Measurements from ENCODE around the gene CUL7.
"Not testable (repeated sequence)": the region's sequence is repeated elsewhere in the genome, so short reads cannot be mapped to it uniquely, and the experiment has no call there.

Gene CUL7

GRCh38 chr6:43053545-43054205 is at the start of gene CUL7:
Gene CUL7 (minus strand): TSS chr6:43053851. CDS start chr6:43052788, 1,063 bp downstream.
- DNase-seq (ENCODE audit: low read depth in 2 of 2), result peak; percentile 83 to 85

DNA sequence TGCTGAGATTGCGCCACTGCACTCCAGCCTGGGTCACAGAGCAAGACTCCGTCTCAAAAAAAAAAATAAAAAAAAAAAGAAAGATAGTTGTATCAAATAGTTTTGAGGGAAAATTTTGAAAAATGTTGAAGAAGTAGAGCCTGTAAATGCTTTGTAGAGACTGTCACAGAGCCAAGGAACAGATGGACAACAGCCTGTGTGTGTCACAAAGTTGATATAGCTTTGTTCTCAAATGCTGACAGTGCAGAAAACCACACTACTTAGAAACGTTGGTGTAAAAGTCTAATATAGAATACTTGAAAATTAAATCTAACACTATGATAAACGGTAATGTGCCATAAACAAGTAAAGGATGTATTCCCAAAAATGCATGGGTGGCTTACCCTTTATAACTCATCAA is 47.8 kb upstream of the CUL7 start:
- no peak for DNase-seq (ENCODE audit: low read depth in 2 of 2)

DNA sequence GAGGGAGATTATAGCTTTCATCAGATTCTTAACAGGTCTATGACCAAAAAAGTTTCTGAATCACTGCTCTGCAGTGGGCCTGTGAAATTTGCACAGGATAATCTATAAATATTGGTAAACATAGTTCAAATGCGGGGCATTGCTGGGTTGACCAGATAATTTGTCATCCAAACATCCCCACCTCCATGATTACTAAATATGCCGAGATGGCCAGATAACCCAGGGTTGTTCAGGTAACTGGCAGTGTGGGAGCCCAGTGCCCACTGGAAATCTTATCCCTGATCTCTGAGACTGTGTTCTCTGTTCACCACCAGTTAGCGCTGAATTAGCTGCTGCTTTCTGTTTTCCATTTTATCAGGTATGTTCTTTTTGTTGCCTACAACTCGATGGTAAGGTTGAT is 43.9 kb upstream of the CUL7 start:
- DNase-seq (ENCODE audit: low read depth in 2 of 2), result no peak

DNA sequence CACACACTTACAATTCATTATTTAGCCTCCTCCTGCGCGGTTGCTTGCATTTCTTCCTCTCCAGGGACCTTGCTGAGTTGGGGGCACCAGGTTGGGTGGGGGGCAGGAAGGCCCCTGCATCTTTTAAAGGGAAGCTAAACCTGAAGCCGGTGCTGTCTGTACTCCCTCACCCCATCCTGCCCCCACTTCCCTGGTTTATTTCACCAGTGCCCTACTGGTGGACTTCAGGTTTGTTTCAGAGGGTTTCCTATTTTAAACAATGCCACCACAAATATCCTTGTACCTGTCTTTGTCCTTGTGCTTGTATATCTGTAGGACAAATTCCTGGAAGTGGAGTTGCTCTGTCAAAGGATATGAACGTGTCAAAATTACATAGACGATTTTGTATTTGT is 43.4 kb upstream of the CUL7 start:
- no peak for DNase-seq (ENCODE audit: low read depth in 2 of 2)

DNA sequence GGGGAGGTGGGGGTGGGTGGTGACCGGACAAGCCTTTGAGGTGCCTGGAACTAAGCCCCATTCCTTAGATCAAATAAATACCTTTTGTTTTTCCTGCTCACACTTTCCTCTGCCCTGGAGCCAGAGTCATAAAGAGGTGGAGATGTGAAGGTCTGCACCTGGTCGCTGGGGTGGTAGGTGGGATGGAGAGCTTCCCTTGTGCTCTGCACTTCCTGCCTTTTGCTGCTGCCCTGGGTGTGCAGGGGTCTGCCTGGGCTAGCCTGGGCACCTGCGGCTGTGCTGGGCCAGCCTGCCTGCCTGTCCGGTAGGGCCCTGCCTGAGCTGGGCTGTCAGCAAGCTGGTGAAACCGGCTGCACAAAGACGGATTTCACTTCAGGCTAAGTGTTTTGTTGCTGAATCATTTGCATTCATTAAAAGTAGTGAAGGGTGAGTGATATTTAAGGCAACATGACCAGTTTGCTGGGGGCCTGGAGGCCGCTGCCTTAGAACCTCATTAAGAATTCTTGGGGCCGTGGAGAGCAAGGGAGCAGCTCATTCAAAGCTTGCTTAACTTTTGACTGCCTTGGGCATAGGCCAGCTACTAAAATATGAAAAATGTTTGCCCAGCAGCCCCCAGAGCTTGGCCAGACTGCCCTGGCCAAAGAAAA is 42.9 kb upstream of the CUL7 start:
- DNase-seq (ENCODE audit: low read depth in 2 of 2), result no peak

DNA sequence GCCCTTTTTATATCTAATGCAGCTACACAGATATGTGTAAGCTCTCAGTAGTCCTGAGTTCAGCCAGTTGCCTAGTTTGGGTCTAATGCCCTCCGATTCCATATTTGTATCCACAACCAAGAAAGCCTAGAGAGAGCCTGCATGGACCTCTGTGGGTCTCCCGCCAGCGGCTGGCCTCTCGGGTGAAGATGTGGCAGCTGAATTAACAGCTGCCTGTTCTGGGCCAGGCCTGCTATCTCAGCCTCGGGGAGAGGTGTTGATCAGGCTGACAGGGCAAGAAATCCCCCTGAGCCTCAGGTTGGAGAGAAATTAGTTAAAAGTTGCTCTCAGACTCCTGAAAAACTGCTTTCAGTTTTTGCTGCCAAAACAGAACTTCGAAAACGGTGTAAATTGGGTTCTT is 42.3 kb upstream of the CUL7 start:
- DNase-seq (ENCODE audit: low read depth in 2 of 2), result no peak

- DNase-seq (ENCODE audit: low read depth in 2 of 2), result no peak
These were observed 40.0 kb upstream of the CUL7 start for GRCh38 chr6:43093436-43094289.

- no peak for DNase-seq (ENCODE audit: low read depth in 2 of 2)
These were observed 39.0 kb upstream of the CUL7 start for GRCh38 chr6:43092635-43093034.

DNA sequence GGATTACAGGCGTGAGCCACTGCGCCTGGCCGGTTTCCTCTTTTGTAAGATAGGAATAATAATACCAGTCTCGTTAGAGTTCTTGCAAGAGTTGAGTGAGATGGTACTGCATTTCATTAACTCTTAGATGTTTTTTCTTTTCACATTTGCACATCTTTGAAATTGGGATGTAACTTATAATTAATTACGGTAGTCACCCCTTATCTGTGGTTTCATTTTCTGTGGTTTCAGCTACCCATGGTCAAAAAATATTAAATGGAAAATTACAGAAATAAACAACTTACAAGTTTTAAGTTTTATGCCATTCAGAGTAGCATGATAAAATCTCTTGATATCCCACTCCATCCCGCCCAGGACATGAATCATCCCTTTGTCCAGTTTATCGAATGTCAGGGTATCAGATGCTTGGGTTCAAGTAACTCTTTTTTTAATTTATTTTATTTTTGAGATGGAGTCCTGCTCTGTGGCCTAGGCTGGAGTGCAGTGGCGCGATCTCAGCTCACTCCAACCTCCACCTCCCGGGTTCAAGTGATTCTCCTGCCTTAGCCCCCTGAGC is 37.9 kb upstream of the CUL7 start:
- no peak for DNase-seq (ENCODE audit: low read depth in 2 of 2)

- no peak for DNase-seq (ENCODE audit: low read depth in 2 of 2)
These were observed 37.4 kb upstream of the CUL7 start for GRCh38 chr6:43091020-43091419.

- DNase-seq (ENCODE audit: low read depth in 2 of 2), result no peak
These were observed 36.9 kb upstream of the CUL7 start for GRCh38 chr6:43090559-43090956.

GRCh38 chr6:43089874-43090558 is 36.4 kb upstream of the CUL7 start:
- DNase-seq (ENCODE audit: low read depth in 2 of 2), result no peak

- DNase-seq (ENCODE audit: low read depth in 2 of 2), result no peak
These were observed 35.8 kb upstream of the CUL7 start for GRCh38 chr6:43089467-43089866.

- DNase-seq (ENCODE audit: low read depth in 2 of 2), result no peak
These were observed 35.0 kb upstream of the CUL7 start for GRCh38 chr6:43088654-43089056.

GRCh38 chr6:43086022-43086658 is 32.5 kb upstream of the CUL7 start:
- DNase-seq (ENCODE audit: low read depth in 2 of 2), result no peak

- DNase-seq (ENCODE audit: low read depth in 2 of 2), result no peak
These were observed 29.4 kb upstream of the CUL7 start for GRCh38 chr6:43082806-43083655.

DNA sequence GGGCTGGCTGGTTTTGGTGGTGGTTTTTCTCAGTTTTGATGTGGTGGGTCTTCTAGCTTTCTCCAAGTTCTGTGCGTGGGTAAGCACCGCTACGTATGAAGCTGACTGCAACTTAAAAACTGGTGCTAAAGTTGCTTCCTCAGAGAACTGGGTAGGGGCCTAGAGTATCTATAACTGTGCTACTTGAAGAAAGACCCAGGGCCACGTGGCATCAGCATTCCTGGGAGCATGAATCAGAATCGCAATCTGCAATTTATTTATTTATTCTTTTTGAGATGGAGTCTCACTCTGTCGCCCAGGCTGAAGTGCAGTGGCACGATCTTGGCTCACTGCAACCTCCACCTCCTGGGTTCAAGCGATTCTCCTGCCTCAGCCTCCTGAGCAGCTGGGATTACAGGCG is 28.3 kb upstream of the CUL7 start:
- not testable (repeated sequence) for DNase-seq (ENCODE audit: low read depth in 2 of 2)

DNA sequence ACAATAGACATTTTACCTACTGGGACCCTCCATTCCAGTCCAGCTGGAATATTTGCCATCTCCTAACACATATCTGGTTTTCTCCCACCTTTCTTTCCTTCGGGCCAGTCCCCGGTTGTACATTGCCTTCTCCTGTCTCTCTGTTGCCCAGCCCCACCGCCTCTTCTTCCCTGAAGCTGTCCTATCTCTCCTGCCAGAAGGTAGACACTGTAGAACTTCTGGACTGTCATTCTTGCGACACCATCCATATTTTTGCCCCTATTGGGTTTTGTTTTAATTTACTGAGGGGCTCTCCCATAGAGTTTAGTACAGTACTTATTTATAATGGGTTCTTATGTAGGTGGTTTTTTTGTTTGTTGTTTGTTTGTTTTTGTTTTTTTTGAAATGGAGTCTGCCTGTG is 27.4 kb upstream of the CUL7 start:
- no peak for DNase-seq (ENCODE audit: low read depth in 2 of 2)

DNA sequence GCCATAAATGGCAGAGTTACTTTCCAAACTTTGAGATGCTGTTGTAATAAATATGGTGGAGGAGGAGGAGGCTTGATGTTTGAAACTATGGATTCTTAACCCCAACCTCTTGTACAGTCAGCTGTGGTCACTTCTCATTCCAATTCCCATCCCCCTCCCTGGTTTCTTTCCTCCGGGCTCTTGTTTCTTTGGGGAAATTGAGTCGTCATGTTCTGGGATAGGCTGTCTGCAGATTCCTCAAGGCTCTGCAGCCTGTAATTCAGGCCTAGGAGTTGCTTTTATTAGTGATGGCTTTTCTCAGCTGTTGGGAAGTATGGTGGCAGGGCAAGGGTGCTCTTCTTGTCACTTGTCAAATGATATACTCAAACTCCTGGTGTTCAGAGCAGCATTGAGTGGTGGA is 25.0 kb upstream of the CUL7 start:
- no peak for DNase-seq (ENCODE audit: low read depth in 2 of 2)

- DNase-seq (ENCODE audit: low read depth in 2 of 2), result no peak
These were observed 24.4 kb upstream of the CUL7 start for GRCh38 chr6:43077981-43078511.
